G401 (cell line): Measurements from ENCODE around the gene IPO13. TPM values are rescaled to one million over a fixed set of nuclear protein-coding genes. Genes with fewer than 3 reads are reported as not detected.
A peak's percentile ranks its signal among the peaks of the same experiment; 100 is the strongest.

Source experiments
- DNase-seq: peaks from one replicate; pipeline ENCODE4 v3.0.0-alpha.2; 2015; ENCODE audit warnings: low spot score
- in situ Hi-C: cut with HindIII; loops from 2 replicates; pipeline ENCODE4 v1.10.0; 2016; ENCODE audit warnings: low sequenced_read_pairs, mixed read lengths
- total RNA-seq: library from RNA; depleted of rRNA; stranded (reverse); fragments of >200 nt; shearing (Covaris generic); gene quantifications from 2 replicates; pipeline ENCODE4 v1.2.3, GENCODE V29; 2014

IPO13 gene
- total RNA-seq, 1 experiment from 2014 or later, result 15.9 TPM

DNA sequence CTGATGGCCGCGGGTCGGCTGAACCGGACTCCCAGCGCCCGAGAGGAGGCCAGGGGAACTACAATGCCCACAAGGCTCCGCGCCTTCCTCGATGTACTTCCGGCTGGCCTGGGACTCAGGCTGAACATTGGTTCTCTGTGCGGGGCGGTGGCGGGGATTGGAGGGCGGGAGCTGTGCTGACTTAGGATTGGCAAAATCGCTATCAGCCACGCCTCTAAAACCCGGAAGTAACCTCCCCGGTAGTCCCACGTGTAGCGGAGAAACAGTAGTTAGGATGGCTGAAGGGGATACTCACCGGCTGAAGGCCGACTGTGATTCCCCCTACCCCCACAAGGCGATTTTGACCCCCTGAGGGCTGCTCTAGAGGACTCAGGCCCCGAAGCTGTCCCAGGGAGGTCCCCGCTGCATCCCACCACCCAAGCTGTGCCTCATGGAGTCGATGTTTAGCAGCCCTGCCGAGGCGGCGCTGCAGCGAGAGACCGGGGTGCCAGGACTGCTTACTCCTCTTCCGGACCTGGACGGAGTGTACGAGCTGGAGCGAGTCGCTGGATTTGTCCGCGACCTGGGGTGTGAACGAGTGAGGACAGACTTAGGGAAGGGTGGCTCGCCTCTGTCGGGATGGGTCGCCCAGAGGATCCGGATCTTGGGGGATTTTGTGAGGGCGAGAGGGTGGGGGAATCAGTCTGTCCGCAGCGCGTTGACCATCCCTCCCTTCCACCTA lies 23.2 kb downstream of the IPO13 start, which contains the start of gene DPH2:
DPH2 (plus strand) TSS at position 265 of the 721 bp plus-strand sequence; CDS start at position 431, 166 bp downstream.
- in situ Hi-C loops, result loop anchor here (10.0 kb wide), 1 partner anchor 75 kb away; no protein-coding TSS in a partner anchor
- peak; percentile 99 for DNase-seq

DNA sequence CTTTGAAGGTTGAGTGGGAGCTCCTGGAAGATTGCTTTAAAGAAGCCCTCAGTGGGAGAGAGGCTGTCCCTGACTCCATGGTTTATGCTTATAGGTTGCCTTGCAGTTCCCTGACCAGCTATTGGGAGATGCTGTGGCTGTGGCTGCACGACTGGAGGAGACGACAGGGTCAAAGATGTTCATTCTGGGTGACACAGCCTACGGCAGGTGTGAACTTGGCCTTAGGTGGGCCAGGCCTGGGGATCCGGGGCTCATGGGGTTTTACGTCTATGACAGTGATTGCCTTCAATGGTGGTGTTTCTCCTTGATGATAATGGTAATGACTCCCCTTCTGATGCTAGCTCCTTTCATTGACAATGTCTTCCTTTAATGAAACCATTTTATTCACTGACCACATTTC lies 23.8 kb downstream of the IPO13 start:
- DNase-seq, result no peak
- in situ Hi-C loops, result loop anchor here (10.0 kb wide), 1 partner anchor 74 kb away; no protein-coding TSS in a partner anchor

DNA sequence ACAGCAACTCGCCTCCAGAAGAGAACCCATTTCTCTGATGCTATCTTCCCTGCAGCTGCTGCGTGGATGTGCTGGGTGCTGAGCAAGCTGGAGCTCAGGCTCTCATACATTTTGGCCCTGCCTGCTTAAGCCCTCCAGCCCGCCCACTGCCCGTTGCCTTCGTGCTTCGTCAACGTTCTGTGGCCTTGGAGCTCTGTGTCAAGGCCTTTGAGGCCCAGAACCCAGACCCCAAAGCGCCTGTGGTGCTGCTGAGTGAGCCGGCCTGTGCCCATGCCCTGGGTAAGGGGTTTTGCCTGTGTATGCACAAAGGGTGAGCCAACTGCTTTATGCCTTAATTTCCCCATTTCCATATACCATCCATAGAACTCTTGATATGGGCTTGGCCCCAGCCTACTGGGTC lies 24.2 kb downstream of the IPO13 start:
- DNase-seq, result no peak

DNA sequence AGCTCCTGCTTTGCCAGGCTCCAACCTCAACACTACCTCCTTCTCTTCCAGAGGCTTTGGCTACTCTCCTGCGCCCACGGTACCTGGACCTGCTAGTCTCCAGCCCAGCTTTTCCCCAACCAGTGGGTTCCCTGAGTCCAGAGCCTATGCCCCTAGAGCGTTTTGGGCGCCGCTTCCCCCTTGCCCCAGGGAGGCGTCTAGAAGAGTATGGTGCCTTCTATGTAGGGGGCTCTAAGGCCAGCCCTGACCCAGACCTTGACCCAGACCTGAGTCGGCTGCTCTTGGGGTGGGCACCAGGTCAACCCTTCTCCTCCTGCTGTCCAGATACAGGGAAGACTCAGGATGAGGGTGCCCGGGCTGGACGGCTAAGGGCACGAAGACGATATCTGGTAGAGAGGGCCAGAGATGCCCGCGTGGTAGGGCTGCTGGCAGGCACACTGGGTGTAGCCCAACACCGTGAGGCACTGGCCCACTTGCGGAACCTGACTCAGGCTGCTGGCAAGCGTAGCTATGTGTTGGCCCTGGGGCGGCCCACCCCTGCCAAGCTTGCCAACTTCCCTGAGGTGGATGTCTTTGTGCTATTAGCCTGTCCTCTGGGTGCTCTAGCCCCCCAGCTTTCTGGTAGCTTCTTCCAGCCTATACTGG lies 24.7 kb downstream of the IPO13 start:
- no peak for DNase-seq
- in situ Hi-C loops, result loop anchor here (10.0 kb wide), 1 partner anchor 73 kb away; no protein-coding TSS in a partner anchor

More for the DNA sequence above, 24.2 kb downstream of the IPO13 start:
- in situ Hi-C loops, result loop anchor here (10.0 kb wide), 1 partner anchor 74 kb away; no protein-coding TSS in a partner anchor

DNA sequence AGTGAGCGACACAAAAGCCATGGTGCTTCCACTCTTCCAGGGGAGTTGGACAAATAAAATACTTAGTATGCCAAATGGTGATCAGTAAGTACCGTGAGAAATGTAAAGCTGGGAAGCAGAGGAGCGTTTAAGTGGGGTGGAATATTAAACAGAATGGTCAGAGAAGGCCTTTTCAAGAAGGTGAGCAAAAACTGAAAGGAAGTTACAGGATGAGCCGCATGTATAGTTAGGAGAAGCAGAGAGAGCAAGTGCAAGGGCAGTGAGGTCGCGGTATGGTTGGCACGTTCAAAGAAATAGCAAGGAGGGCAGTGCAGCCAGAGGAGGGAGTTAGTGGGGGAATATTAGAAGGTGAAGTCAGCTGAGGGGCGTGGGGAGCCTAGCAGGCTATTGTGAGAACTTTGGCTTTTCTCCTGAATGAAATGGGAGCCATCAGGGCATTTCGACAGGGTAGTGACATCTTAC lies 27.3 kb downstream of the IPO13 start:
- no peak for DNase-seq
- in situ Hi-C loops, result loop anchor here (10.0 kb wide), 1 partner anchor 71 kb away; no protein-coding TSS in a partner anchor

DNA sequence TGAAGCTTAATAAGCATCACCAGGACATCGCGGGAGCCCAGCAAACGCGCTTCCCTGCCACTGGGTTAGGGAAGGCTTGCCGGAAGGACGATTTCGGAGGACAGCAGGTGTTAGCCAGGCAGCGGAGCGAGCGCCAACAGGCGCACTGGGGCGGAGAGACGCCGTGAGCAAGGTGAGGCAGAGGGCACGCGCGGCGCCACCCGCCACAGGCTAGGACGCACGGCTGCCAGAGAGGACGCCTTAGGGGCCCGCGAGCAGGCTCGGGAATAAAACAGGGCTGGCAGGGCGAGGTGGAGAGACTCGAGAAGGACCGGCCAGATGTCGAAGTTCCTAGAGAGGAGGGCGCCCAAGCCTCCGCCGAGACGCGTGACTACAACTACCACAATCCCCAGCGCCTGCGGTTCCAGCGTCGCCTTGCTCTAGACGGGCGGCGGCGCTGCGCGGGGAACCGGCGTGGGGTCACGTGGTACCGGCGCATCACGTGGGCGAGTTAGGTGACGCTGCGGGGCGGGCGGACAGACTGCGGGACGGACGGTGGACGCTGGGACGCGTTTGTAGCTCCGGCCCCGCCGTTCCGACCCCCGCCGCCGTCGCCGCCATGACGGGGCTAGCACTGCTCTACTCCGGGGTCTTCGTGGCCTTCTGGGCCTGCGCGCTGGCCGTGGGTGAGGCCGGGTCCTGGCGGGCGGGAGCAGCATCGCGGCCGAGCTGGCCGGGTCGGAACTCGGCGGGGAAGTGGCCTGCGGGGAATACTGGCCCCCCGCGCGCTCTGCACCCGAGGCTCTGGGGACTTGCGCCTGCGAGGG lies 27.9 kb downstream of the IPO13 start, which contains the start of gene ATP6V0B:
ATP6V0B (plus strand) TSS at position 518 of the 806 bp plus-strand sequence; CDS start at position 599, 81 bp downstream.
- in situ Hi-C loops, result loop anchor here (10.0 kb wide), 1 partner anchor 70 kb away; no protein-coding TSS in a partner anchor
- peak; percentile 94 for DNase-seq

DNA sequence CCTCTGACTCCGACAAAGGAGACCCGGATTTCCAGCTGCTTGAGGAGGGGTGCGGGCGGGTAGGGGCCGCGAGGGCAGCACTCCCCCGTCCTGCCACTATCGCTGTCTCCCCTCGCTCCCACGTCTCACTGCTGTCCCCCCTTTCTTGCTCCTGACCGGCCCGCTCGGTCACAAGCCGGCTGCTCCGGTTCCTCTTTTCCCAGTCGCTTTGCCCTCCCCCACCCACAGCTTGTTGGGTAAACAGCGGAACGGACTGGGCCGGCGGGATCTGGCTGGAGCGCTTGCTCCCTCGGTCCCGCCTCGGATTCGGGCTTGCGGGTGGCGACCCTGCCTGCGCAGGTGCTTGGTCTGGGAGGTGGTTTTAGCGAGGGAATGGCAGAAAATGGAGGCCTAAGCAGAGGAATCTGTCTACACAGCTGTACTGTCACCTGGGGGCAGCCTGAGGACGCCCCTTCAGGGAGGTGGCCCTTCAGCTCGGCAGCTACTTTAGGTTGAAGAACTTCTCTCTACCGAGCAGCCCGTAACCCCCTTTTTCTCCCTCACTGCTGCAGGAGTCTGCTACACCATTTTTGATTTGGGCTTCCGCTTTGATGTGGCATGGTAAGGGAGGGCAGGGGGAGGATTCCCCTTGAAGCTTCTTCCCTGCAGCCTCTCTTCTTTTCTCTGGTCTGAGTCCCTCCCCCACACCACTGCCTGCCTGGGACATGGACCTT lies 28.7 kb downstream of the IPO13 start:
- in situ Hi-C loops, result loop anchor here (10.0 kb wide), 1 partner anchor 69 kb away; no protein-coding TSS in a partner anchor
- peak; percentile 25 for DNase-seq

DNA sequence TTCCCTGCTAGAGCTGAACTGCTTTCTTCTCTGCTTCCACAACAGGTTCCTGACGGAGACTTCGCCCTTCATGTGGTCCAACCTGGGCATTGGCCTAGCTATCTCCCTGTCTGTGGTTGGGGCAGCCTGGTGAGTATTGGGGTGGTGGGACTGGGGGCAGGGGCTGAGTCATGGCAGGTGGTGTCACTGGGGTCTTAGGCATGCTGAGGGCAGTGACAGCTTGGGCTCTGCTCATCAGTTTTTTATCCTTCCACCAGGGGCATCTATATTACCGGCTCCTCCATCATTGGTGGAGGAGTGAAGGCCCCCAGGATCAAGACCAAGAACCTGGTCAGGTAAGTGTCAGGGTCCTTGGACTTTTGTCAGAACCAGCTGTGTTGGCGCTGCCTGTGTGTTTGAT lies 29.3 kb downstream of the IPO13 start:
- DNase-seq, result no peak
- in situ Hi-C loops, result loop anchor here (10.0 kb wide), 1 partner anchor 69 kb away; no protein-coding TSS in a partner anchor

DNA sequence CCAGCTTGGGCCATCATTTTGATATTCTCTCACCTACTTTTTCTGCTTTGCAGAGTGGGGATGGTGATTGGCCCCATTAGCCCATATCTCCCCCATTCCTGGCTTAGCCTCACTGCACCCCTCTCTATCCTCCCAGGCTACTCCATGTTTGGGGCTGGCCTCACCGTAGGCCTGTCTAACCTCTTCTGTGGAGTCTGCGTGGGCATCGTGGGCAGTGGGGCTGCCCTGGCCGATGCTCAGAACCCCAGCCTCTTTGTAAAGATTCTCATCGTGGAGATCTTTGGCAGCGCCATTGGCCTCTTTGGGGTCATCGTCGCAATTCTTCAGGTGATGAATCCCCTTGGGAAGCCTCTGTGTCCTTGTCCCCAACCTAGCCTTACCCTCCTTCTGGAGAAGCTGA lies 30.1 kb downstream of the IPO13 start:
- in situ Hi-C loops, result loop anchor here (10.0 kb wide), 1 partner anchor 68 kb away; no protein-coding TSS in a partner anchor
- no peak for DNase-seq

DNA sequence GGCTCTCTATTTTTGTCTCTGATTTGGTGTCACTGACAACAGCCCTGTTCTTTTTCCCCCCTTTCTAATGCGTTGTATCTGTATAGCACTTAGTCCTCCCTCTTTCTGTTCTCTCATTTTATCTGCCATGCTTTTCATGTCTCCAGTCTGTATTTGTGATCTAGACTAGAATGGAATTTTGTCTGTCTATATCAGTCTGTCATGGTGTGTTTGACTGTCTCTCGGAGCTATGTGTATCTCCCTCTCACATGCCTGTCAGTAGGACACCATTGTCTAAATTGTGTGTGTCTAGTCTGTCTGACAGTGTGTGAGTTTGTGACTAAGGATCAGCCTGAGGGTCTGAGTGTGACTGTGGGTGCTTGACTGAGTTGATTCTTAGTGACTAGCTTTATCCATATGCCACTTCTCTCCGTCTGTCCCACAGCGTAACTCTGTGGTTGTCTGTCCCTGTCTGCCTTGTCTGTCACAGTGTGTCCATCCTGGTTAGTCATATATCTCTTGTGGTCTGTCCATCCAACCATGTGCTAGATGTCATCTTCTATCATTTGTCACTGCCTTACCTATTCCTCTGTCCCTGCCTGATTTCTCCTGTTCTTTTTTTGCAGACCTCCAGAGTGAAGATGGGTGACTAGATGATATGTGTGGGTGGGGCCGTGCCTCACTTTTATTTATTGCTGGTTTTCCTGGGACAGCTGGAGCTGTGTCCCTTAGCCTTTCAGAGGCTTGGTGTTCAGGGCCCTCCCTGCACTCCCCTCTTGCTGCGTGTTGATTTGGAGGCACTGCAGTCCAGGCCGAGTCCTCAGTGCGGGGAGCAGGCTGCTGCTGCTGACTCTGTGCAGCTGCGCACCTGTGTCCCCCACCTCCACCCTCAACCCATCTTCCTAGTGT lies 30.9 kb downstream of the IPO13 start:
- no peak for DNase-seq
- in situ Hi-C loops, result loop anchor here (10.0 kb wide), 1 partner anchor 67 kb away; no protein-coding TSS in a partner anchor

DNA sequence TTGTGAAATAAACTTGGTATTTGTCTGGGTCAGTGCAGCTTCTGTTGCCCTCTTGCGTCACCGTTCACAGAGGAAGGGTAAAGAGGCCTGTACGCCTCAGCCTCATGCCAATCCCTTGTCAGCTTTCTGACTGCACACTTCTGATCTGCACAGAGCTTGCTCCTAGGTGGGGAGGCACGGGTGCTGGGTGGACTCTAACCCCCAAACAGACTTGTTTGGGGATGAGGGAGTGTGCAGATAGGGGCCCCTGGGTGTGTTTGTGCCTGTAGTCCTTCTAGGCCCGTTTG lies 31.5 kb downstream of the IPO13 start:
- in situ Hi-C loops, result loop anchor here (10.0 kb wide), 1 partner anchor 67 kb away; no protein-coding TSS in a partner anchor
- DNase-seq, result no peak

DNA sequence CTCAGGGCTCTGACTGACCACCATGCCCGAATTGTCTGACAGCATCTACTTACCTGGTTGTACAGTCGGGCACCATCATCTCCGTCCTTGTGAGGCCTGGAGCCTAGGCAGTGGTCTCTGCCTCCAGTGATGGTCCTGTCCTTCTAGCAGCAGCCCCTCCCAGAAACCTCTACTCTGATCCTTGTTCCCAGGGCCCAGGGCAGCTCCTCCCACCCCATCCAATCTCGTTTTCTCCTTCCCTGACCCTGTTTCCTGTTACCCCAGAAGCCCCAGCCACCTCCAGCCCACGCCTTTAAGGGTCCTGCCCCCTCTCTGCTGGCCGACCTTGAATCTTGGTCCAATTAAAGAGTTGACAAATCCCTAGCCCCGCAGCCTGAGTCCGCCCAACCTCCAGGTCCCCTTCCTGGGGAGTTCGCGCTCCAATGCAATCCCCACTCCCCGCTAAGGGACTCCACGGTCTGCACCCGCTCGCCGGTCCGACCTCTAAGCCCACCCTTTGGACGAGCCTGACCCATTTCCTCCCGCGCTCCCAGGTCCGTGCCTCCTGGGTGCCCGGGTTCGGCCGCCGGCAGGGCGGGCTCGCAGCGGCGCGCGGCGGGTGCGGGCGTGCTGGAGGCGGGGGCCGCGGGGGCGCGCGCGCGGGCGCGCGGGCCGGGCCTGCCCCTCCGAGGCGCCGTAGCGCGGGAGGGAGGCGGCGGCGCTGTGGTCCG lies 32.0 kb downstream of the IPO13 start, which contains the start of gene B4GALT2:
B4GALT2 (plus strand) TSS at position 660 of the 710 bp plus-strand sequence. CDS start 1,951 bp downstream, outside the sequence.
- in situ Hi-C loops, result loop anchor here (10.0 kb wide), 1 partner anchor 66 kb away; no protein-coding TSS in a partner anchor
- DNase-seq, result peak; percentile 30

DNA sequence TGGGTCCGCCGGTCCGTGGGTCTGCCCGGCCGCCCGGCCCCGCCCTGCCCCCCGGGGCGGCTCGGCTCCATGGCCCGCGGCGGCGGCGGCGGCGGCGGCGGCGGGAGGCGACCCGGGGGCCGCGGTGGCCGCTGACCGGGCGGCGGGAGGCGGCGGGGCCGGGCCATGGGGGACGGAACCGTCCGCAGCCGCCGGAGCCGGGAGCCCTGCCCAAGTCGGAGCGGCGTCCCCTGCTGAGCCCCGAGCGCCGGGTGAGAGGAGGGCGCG lies 32.4 kb downstream of the IPO13 start:
- no peak for DNase-seq
- in situ Hi-C loops, result loop anchor here (10.0 kb wide), 1 partner anchor 66 kb away; no protein-coding TSS in a partner anchor

DNA sequence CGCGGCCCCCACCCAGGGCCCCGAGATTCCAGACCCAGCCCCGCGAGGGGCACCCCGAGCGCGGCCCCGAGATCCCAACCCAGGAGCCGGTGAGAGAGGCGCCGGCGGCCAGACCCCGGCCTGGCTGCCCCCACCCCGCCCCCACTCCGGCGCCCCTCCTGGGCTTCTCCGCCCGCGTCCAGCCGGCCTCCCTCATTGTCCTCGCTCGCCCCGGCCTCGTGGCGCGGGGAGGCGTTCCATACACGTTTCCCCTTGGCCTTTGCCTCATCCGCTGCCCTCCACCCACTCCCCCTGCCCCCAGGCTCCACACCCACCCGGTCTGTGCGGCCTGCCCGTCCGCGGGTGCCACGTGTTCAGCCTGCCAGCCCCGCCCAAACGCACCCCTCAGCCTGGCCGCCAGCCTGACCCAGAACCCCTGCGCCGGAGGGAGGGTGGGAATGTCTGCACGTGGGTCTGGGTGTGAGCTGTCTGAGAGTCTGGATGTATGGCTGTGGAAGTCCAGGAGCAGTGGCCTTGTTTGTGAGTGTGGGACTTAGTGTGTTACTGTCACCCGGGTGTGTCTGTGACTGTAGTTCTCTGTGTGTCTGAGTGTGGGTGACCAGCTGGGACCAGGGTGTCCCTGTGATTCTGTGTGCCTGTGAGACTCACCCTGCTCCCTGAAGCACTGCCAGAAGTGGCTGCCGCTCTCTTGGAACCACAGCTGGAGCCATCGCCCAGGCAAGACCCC lies 32.9 kb downstream of the IPO13 start:
- in situ Hi-C loops, result loop anchor here (10.0 kb wide), 1 partner anchor 65 kb away; no protein-coding TSS in a partner anchor

DNA sequence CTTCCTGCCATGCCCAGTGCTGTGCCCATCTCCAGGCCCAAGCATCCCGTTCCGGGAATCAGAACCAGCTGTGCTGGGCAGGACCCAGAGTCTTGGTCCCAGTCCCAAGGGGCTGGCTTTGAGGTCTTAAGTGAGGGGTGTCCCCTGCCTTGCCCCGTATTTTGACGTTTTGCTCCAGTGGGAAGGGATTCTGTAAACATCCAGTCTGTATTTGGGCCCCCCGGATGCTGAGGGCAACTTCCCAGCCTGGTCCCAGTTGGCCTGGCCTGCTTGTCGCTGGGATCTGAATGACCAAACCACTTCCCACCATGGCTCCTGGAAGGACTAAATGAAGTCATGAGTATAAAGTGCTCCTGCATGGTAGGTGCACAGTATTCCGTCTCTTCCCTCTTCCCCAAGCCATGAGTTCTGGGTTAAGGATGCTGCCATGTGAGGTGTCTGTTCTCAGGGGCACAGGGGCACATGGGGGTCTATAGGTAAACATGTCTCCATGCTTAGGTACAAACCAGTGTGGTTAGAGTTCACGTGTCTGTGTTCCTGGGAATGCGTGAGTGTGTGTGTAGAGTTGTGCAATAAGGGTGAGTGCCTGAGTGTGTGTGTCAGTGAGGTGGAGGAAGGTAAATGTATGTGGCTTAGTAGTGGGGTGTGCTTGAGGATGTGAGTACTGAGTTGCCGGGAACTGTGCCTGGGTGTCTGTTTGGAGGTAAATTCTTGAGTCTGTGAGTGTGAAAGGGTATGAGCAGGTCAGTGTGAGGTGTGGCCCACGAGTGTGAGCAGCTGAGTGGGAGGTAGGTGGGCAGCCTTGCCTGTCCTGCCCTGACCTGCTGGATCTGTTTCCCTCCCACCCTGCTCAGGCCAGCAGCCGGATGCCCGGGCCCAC lies 33.7 kb downstream of the IPO13 start:
- in situ Hi-C loops, result no loop called here

More for the DNA sequence above, 32.9 kb downstream of the IPO13 start:
- DNase-seq, result peak; percentile 23

More for the DNA sequence above, 33.7 kb downstream of the IPO13 start:
- no peak for DNase-seq
